Measurements from ENCODE around the gene NUTM2E.
A peak's percentile ranks its signal among the peaks of the same experiment; 100 is the strongest.
"Not testable (repeated sequence)": the region's sequence is repeated elsewhere in the genome, so short reads cannot be mapped to it uniquely, and the experiment has no call there.

Gene NUTM2E

GRCh38 chr10:79826496-79827215 lies at the start of gene NUTM2E:
Gene NUTM2E (plus strand): TSS chr10:79826739. CDS start chr10:79841741, 15,002 bp downstream.
- peak; percentile 67 for DNase-seq

- not testable (repeated sequence) for DNase-seq
Measured at GRCh38 chr10:79777997-79778396, 48.5 kb upstream of the NUTM2E start.

- DNase-seq, result peak; percentile 57
Measured at GRCh38 chr10:79779310-79779938, 47.1 kb upstream of the NUTM2E start.

GRCh38 chr10:79779992-79780391 lies 46.5 kb upstream of the NUTM2E start:
- DNase-seq, result not testable (repeated sequence)

- not testable (repeated sequence) for DNase-seq
Measured at GRCh38 chr10:79781584-79781983, 45.0 kb upstream of the NUTM2E start.

- not testable (repeated sequence) for DNase-seq
Measured at GRCh38 chr10:79787455-79787952, 39.0 kb upstream of the NUTM2E start.

- DNase-seq, result not testable (repeated sequence)
Measured at GRCh38 chr10:79789351-79789750, 37.2 kb upstream of the NUTM2E start.

- DNase-seq, result not testable (repeated sequence)
Measured at GRCh38 chr10:79791906-79792517, 34.5 kb upstream of the NUTM2E start.

- DNase-seq, result not testable (repeated sequence)
Measured at GRCh38 chr10:79799337-79799736, 27.2 kb upstream of the NUTM2E start.

GRCh38 chr10:79805857-79806256 lies 20.7 kb upstream of the NUTM2E start:
- not testable (repeated sequence) for DNase-seq

- not testable (repeated sequence) for DNase-seq
Measured at GRCh38 chr10:79811895-79812294, 14.6 kb upstream of the NUTM2E start.

- not testable (repeated sequence) for DNase-seq
Measured at GRCh38 chr10:79816290-79816689, 10.2 kb upstream of the NUTM2E start.

GRCh38 chr10:79823387-79823786 lies 3.2 kb upstream of the NUTM2E start:
- peak; percentile 10 for DNase-seq

- peak; percentile 10 for DNase-seq
Measured at GRCh38 chr10:79825587-79826011, 940 bp upstream of the NUTM2E start.

GRCh38 chr10:79826131-79826495 lies 426 bp upstream of the NUTM2E start:
- DNase-seq, result not testable (repeated sequence)

GRCh38 chr10:79833833-79834232 lies 7.3 kb downstream of the NUTM2E start:
- DNase-seq, result not testable (repeated sequence)

GRCh38 chr10:79835891-79836290 lies 9.4 kb downstream of the NUTM2E start:
- DNase-seq, result not testable (repeated sequence)

GRCh38 chr10:79836891-79837290 lies 10.4 kb downstream of the NUTM2E start:
- DNase-seq, result not testable (repeated sequence)

GRCh38 chr10:79838441-79838840 lies 11.9 kb downstream of the NUTM2E start:
- DNase-seq, result not testable (repeated sequence)

GRCh38 chr10:79853191-79853854 lies 26.8 kb downstream of the NUTM2E start:
- not testable (repeated sequence) for DNase-seq

- not testable (repeated sequence) for DNase-seq
Measured at GRCh38 chr10:79862269-79862668, 35.7 kb downstream of the NUTM2E start.

GRCh38 chr10:79862803-79863202 lies 36.3 kb downstream of the NUTM2E start:
- DNase-seq, result not testable (repeated sequence)
